HG02970 (cell line): ENCODE results near the gene YY1.
"Not testable (repeated sequence)": the region's sequence is repeated elsewhere in the genome, so short reads cannot be mapped to it uniquely, and the experiment has no call there.

ENCODE experiments used
- ATAC-seq: cut with Tn5 transposase; IDR thresholded peaks from one replicate; pipeline ENCODE4 v1.9.1; 2021; ENCODE audit warnings: mild to moderate bottlenecking, moderate library complexity, moderate number of reproducible peaks; ENCODE audit not compliant: unreplicated experiment, low FRiP score

The YY1 gene

DNA sequence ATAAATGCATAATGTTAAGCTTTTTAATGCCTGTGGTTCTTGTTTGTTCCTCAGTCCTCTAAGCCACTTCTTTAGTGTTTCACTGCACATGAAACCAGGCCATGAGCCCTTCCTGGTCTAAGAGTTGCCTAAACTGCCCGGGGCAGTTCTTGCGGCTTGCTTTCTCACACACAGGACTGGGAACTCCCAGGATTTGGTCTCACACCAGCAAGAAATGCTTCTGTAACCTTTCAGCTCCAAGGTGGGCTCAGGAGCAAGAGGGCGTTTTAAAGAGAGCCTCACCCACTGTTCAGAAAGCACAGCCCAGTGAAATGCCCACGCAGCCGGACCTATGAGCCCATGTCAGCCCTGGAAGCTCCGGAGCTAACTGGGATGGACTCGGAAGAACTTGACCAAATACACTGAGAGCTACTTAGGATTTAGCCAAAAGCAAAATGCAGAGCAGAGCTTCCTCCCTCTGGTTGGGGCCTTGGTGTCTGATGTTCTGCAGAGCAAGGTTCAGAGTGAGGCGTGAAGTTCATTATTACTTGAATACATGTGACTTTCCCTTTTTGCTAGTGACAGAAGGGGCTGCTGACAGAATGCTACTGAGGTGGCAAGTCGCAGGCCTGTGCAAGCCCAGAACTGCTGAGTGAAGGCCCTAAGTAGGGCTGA is 43.9 kb downstream of the YY1 start:
- ATAC-seq: no peak

GRCh38 chr14:100283436-100283835 is 44.5 kb downstream of the YY1 start:
- ATAC-seq: not testable (repeated sequence)

GRCh38 chr14:100283984-100284881 is 45.3 kb downstream of the YY1 start:
- ATAC-seq: no peak

GRCh38 chr14:100285021-100285912 is 46.3 kb downstream of the YY1 start:
- ATAC-seq: peak; percentile 87

- ATAC-seq: no peak
These were observed 47.0 kb downstream of the YY1 start for GRCh38 chr14:100285913-100286400.

DNA sequence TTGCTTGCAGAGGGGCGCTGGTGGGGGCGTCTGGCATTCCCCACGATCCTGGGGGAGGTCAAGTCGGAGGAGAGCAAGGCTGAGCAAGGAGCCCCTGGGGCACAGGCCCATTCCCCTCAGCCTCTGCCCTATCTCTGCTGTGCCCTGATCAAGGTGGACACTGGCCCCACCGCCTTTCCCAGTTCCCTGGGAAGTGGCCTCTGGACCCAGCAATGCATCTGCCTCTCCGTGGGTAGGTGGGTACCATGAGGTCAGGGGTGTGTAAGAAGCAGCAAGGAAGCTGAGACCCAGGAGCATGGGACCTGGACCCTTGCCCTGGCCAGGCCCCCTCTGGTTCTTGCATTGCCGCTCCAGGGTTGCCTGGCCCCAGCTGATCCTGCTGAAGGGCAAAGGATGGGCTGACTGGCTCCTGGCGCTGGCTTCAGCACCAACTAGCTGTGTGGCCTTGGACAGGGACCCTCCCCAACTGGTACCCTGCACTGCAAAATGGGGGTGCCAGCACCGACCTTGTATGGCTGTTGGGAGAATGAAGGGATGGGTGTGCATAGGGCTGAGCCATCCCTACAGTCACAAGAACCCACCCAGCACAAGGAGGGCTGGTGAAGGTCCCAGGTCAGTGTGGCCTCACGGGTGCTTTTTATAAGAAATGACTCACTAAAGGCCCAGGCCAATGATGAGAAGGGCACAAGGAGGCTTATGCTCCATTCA is 47.7 kb downstream of the YY1 start:
- no peak for ATAC-seq

DNA sequence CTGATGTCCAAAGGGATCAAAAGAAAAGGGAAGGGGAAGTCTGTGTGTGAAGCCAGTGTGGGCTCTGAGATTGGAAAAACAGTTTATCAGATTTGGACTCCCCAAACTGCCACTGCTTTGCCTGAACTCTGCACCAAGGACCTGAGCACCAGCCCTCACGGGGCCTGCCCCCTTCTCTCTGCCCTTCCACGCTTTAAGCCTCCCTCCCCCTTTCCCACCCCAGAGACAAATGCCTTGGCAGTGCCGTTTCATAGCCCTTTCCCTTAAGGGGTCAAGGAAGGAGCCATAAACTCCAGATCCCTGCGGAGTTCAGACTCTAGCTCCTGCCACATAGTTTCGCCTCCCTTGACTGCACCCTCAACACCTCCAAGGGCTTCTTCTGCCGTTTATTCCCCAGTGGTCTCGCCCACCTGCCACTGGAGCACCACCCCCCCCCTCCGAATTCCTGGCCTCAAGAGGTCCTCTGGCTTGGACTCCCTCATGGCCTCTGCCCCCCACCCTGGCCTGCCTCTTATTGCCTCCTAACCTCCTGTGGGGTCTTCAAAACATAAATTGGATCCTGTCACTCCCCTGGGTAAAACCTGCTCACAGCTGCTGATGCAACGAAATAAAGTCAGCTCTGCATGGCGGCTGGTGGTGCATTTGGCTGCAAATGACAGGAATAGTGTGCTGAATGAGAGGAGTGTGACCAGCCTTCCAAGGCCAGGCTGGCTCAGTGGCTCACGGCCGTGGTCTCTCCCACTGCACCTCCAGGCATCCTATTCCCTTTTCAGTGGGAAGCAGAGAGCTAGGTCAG is 48.5 kb downstream of the YY1 start:
- ATAC-seq: no peak

GRCh38 chr14:100287998-100288295 is 49.0 kb downstream of the YY1 start:
- ATAC-seq: not testable (repeated sequence)

- ATAC-seq: no peak
These were observed 49.6 kb downstream of the YY1 start for GRCh38 chr14:100288382-100289185.

- no peak for ATAC-seq
These were observed 51.1 kb downstream of the YY1 start for GRCh38 chr14:100289916-100290606.

DNA sequence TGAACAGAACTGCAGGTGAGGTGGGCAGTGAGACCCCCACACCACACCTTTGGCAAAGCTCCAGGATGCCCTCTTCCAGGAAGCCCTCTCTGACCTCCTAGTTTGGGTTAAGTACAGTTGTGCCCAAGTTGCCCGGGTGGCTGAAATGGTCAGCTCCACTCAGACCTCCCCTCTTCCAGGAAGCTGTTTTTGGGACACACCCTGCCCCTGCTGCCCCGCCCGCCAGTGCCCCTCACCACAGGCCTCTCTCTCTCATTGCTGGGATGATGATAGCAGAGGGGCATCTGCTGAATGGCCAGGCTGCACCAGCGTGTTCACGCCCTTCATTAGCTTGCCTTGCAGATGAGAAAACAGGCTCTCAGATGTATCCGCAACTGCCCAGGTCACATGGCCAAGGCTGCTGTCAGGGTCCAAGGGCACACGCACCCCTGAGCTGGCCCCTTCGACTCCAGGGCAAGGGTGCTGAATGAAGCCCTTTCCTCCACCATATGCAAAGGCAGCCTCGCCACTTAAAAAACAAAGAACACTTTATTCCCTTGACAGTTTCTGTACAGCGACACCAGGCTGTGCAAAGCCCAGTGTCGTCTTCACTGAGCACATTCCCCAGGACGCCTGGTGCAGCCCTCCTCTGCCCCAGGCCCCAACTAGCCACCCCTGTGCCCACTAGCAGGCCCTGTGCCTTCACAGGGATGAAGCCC is 51.8 kb downstream of the YY1 start:
- no peak for ATAC-seq

DNA sequence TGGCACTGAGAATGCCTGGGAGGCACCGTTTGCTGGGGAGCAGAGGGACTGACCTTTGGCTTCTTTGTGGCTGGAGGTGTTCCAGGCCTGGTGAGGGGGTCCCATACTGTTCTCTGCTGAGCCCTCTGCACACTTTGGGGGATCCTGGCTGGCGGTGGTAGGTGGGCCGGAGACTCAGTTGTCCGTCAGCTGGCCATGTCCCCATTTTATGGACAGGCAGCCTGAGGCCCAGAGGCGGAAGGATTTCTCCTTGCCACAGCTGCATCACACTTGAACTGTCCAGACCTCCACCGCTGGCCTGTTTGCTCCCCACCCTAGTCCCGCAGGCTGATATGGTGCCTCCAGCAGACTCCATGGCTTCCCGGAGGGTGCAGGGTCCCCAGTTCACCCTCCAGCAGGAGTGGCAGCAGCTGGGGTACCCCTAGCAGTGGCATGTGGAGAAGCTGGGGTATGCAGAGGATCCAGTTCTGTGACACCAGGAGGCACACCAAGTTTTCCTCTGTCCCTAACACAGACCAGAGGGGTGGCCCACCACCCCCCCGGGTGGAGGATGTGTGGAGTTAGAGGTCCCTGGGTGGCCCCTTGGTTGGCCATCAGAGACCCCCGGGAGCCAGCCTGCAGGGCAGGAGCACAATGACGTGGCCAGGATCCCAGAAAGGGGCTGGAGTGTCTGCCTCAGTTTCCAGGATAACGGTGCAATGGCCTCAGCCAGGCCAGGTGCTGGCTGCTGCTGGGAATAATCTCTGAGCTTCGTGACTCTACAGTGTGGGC is 52.5 kb downstream of the YY1 start:
- no peak for ATAC-seq

GRCh38 chr14:100292301-100292775 is 53.4 kb downstream of the YY1 start:
- ATAC-seq: no peak

DNA sequence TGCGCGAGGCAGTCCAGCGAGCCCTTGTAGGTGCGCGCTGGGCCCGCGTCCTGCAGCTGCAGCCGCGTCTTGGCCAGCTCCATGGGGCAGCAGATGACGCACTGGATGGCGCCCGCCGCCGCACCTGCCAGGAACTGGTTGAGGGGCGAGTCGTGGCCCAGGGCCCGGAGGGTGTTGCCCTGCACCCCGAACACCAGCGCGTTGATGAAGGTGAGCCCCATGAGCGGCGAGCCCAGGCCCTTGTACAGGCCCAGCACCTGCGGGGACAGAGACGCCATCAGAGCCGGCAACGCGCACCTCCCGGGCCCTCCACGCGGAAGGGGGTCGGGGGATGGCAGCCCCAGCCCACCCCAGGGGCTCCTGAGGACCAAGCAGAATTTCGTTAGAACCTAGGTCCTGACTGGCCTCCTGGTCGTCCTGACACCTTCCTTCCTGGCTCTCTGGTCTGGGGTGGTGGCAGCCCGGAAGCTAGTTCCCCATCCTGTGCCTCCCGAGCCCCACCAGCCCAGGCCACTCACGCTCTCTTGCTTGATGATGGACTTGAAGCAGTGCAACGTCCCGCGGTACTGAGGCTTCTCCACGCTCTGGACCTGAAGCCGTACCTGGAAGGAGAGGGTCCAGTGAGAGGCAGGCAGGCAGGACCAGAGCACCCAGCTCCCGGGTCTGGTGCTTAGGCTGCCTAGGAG is 54.0 kb downstream of the YY1 start:
- ATAC-seq: no peak

DNA sequence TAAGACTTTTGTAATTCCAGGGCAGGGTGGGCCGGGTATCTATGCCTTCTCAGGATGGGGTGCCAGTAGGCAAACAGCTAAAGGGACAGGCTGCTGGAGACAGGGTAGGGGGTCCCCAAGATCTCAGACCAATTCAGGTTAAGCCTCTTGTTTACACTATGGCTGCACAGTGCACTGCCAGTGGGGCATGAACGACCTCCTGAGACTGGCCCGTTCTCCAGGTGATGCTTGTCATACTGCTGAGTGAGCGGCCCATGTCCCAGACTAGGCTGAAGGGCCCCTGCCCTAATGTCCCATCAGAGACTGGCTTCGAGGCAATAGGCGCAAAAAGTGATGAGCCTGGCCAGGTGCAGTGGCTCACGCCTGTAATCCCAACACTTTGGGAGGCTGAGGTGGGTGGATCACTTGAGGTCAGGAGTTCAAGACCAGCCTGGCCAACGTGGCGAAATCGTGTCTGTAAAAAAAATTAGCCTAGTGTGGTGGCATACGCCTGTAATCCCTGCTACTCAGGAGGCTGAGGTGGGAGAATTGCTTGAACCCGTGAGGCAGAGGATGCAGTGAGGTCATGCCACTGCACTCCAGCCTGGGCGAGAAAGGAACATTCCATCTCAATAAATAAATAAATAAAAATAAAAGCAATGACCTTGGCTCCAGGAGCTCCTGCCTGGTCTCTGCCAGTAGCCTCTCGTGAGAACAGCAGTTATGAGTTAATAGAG is 54.7 kb downstream of the YY1 start:
- no peak for ATAC-seq
